Panc1 (cell line): Measurements from ENCODE around the gene CRK.

Experiments
- CTCF ChIP-seq: fragments of 450-650 bp; IDR thresholded peaks from 2 replicates; pipeline ENCODE4 v1.5.1; 2017; ENCODE audit warnings: mild to moderate bottlenecking
- POLR2AphosphoS5 ChIP-seq: IDR thresholded peaks from 2 replicates; pipeline ENCODE4 v1.6.1; 2012; ENCODE audit warnings: mild to moderate bottlenecking, low read depth, low read length, moderate library complexity

- TF ChIP-seq CTCF (no peak), POLR2AphosphoS5 (no peak)
Measured at GRCh38 chr17:1442187-1442586, 13.8 kb downstream of the CRK start.
